HL-60 (cell line): Measurements from ENCODE around the gene ATAD2B.

Experiments used
- DNase-seq, 2 experiments: peaks; one replicate each; pipeline ENCODE4 v3.0.0-alpha.2; 2010 to 2020; ENCODE audit warnings: low read depth in 1 of 2, low spot score in 1 of 2
- H3K27ac ChIP-seq: fragments of 250-450 bp; sonication (Bioruptor Pico); replicated peaks from 2 replicates; pipeline ENCODE4 v1.5.1; 2020; ENCODE audit warnings: mild to moderate bottlenecking, moderate library complexity
- H3K27me3 ChIP-seq: fragments of 250-450 bp; sonication (Bioruptor Pico); 2 replicates; pipeline ENCODE4 v1.5.1; 2021; ENCODE audit warnings: mild to moderate bottlenecking, moderate library complexity; ENCODE audit not compliant: insufficient read depth, poor library complexity, severe bottlenecking
- H3K4me3 ChIP-seq: replicated peaks from 2 replicates; pipeline ENCODE4 v1.5.1; 2011; ENCODE audit warnings: mild to moderate bottlenecking, control low read depth, low read length; ENCODE audit not compliant: insufficient read depth
- CTCF ChIP-seq: IDR thresholded peaks from one replicate; pipeline ENCODE4 v1.5.1; 2011; ENCODE audit warnings: low read length, control low read depth, inconsistent platforms; ENCODE audit not compliant: insufficient read depth
- GABPA ChIP-seq: IDR thresholded peaks from 2 replicates; pipeline ENCODE4 v1.6.1; 2012; ENCODE audit warnings: low read depth
- POLR2AphosphoS5 ChIP-seq: IDR thresholded peaks from 2 replicates; pipeline ENCODE4 v1.6.1; 2012; ENCODE audit warnings: low read depth
- REST ChIP-seq: IDR thresholded peaks from 2 replicates; pipeline ENCODE4 v1.6.1; 2012; ENCODE audit warnings: low read depth; ENCODE audit not compliant: insufficient replicate concordance
- SPI1 ChIP-seq: IDR thresholded peaks from 2 replicates; pipeline ENCODE4 v1.6.1; 2012; ENCODE audit warnings: low read depth, mild to moderate bottlenecking, borderline replicate concordance

ATAD2B gene

GRCh38 chr2:23835988-23836387, 90.9 kb downstream of the ATAD2B start:
- no peak for DNase-seq
- no peak for TF ChIP-seq REST
- TF ChIP-seq GABPA = no peak
- no peak for TF ChIP-seq POLR2AphosphoS5
- no peak for TF ChIP-seq CTCF
- Histone ChIP-seq H3K27me3 (no peaks in the 10 kb centered on the region), H3K27ac (no peak overlapping the region), H3K4me3 (no peak overlapping the region)

GRCh38 chr2:23835423-23835822, 91.5 kb downstream of the ATAD2B start:
- H3K27ac ChIP-seq = no peak overlapping the region
- no peaks in the 10 kb centered on the region for H3K27me3 ChIP-seq
- DNase-seq = no peak
- TF ChIP-seq CTCF = no peak
- no peak for TF ChIP-seq POLR2AphosphoS5
- TF ChIP-seq REST = no peak
- TF ChIP-seq GABPA = no peak
- no peak for TF ChIP-seq SPI1
- H3K4me3 ChIP-seq = no peak overlapping the region

- H3K27me3 ChIP-seq = no peaks in the 10 kb centered on the region
Measured at GRCh38 chr2:23828986-23829385, 97.9 kb downstream of the ATAD2B start.

More at GRCh38 chr2:23828986-23829385, 97.9 kb downstream of the ATAD2B start:
- DNase-seq = no peak
- TF ChIP-seq POLR2AphosphoS5 = no peak
- no peak for TF ChIP-seq REST
- no peak for TF ChIP-seq CTCF
- no peak for TF ChIP-seq SPI1
- TF ChIP-seq GABPA = no peak
- Histone ChIP-seq H3K27ac (no peak overlapping the region), H3K4me3 (no peak overlapping the region)
